Neural crest cell (in vitro differentiated cells): ENCODE measurements around the gene ISG20. TPM values are rescaled to one million over a fixed set of nuclear protein-coding genes. Genes with fewer than 3 reads are reported as not detected.

Source experiments
- DNase-seq: peaks from one replicate; pipeline ENCODE4 v3.0.0; 2021; ENCODE audit warnings: low read depth, mixed read lengths, low spot score
- H3K27ac Mint-ChIP-seq: one replicate; pipeline ENCODE4 v1.8.0; 2021; ENCODE audit warnings: mild to moderate bottlenecking, mixed read lengths; ENCODE audit not compliant: unreplicated experiment
- H3K27me3 Mint-ChIP-seq: 2 replicates; pipeline ENCODE4 v1.8.0; 2021; ENCODE audit warnings: low read depth, mild to moderate bottlenecking, mixed read lengths
- H3K36me3 Mint-ChIP-seq: 2 replicates; pipeline ENCODE4 v1.8.0; 2021; ENCODE audit warnings: low read depth, mild to moderate bottlenecking, mixed read lengths
- H3K4me1 Mint-ChIP-seq: 2 replicates; pipeline ENCODE4 v1.8.0; 2021; ENCODE audit warnings: mixed read lengths
- H3K4me3 Mint-ChIP-seq: one replicate; pipeline ENCODE4 v1.8.0; 2021; ENCODE audit warnings: mild to moderate bottlenecking, mixed read lengths
- H3K9me3 Mint-ChIP-seq: 2 replicates; pipeline ENCODE4 v1.8.0; 2021; ENCODE audit warnings: mixed read lengths
- CTCF ChIP-seq: fragments of 200-600 bp; sonication (generic); conservative IDR thresholded peaks from 2 replicates; pipeline ENCODE4 v1.5.0; 2021; ENCODE audit warnings: antibody characterized with exemption, mild to moderate bottlenecking
- long read RNA-seq: library from polyadenylated mRNA; unstranded; transcript quantifications from one replicate; pipeline ENCODE4 v2.0.0, GENCODE V29; 2020
- total RNA-seq: library from RNA; stranded (reverse); gene quantifications from 2 replicates; pipeline ENCODE4 v1.2.1, GENCODE V29; 2021

ISG20 gene
- total RNA-seq, result 1.1 and 1.5 TPM in 2 replicates
- long read RNA-seq, result 0 reads

GRCh38 chr15:88638626-88639372 is at the start of gene ISG20:
ISG20 (plus strand) TSS chr15:88639016; CDS start chr15:88639367, 351 bp downstream.
- Mint-ChIP-seq H3K27ac (peak within 1 kb of the TSS; percentile 75), H3K4me1 (peaks cover 32% of the 10 kb centered on the region), H3K27me3 (no peaks in the 10 kb centered on the region), H3K36me3 (no peaks in the 10 kb centered on the region), H3K4me3 (peak within 1 kb of the TSS; percentile 38), H3K9me3 (no peaks in the 10 kb centered on the region)
- no peak for TF ChIP-seq CTCF
- peak; percentile 31 for DNase-seq

- H3K4me3 Mint-ChIP-seq, result no peak overlapping the region
- DNase-seq, result no peak
- peaks cover 7% of the 10 kb centered on the region for H3K4me1 Mint-ChIP-seq
- peaks cover 37% of the 10 kb centered on the region for H3K27me3 Mint-ChIP-seq
- H3K9me3 Mint-ChIP-seq, result no peaks in the 10 kb centered on the region
- TF ChIP-seq CTCF, result no peak
- H3K27ac Mint-ChIP-seq, result no peak overlapping the region
- no peaks in the 10 kb centered on the region for H3K36me3 Mint-ChIP-seq
Observed at GRCh38 chr15:88590759-88591158, 48.1 kb upstream of the ISG20 start.

- H3K27me3 Mint-ChIP-seq, result peaks cover 40% of the 10 kb centered on the region
- no peak for DNase-seq
- H3K4me1 Mint-ChIP-seq, result peaks cover 5% of the 10 kb centered on the region
- no peak overlapping the region for H3K4me3 Mint-ChIP-seq
- no peak for TF ChIP-seq CTCF
- no peaks in the 10 kb centered on the region for H3K9me3 Mint-ChIP-seq
- H3K27ac Mint-ChIP-seq, result no peak overlapping the region
- no peaks in the 10 kb centered on the region for H3K36me3 Mint-ChIP-seq
Observed at GRCh38 chr15:88591384-88591783, 47.4 kb upstream of the ISG20 start.

GRCh38 chr15:88603885-88604284 is 34.9 kb upstream of the ISG20 start:
- no peaks in the 10 kb centered on the region for H3K36me3 Mint-ChIP-seq
- no peak for DNase-seq
- no peak for TF ChIP-seq CTCF
- peak overlapping the region; percentile 78 for H3K4me3 Mint-ChIP-seq
- H3K27ac Mint-ChIP-seq, result peak overlapping the region; percentile 25
- no peaks in the 10 kb centered on the region for H3K9me3 Mint-ChIP-seq
- peaks cover 91% of the 10 kb centered on the region for H3K27me3 Mint-ChIP-seq
- peaks cover 39% of the 10 kb centered on the region for H3K4me1 Mint-ChIP-seq

GRCh38 chr15:88604381-88605188 is 34.2 kb upstream of the ISG20 start:
- TF ChIP-seq CTCF, result no peak
- Mint-ChIP-seq H3K9me3 (no peaks in the 10 kb centered on the region), H3K27ac (no peak overlapping the region), H3K36me3 (no peaks in the 10 kb centered on the region), H3K27me3 (peaks cover 94% of the 10 kb centered on the region), H3K4me3 (peak overlapping the region; percentile 78), H3K4me1 (peaks cover 46% of the 10 kb centered on the region)
- DNase-seq, result no peak
